Stimulated activated CD8-positive, alpha-beta memory T cell treated with anti-CD3 and anti-CD28 coated beads, Interleukin-12 subunit alpha, Interleukin-12 subunit beta, amount 100 ng/mL, for 24 hours (primary cell): ENCODE data around the gene GALNT17.
"Not testable (repeated sequence)": the region's sequence is repeated elsewhere in the genome, so short reads cannot be mapped to it uniquely, and the experiment has no call there.

Experiments
- DNase-seq: peaks from one replicate; pipeline ENCODE4 v3.0.0-alpha.2; 2020; ENCODE audit errors: extremely low read depth

The GALNT17 gene

DNA sequence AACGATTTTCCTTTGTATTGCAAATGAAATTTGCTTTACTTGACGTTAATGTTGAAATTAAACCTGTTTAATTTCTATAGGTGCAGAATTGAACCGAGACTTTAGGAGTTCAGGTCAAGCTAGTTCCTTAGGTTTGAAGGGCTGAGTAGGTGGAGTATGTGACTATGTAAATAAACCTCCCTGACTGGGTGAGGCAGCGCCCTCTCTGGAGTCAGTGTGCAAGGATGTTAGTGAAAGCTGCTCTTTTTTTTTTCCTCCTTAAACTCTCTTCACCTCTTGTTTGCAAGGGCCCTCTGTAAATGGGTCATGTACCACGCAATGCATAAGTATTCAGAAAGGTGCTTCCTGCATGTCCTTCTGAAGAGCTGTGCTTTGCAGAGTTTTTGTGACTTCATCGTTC is 33.8 kb downstream of the GALNT17 start:
- no peak for DNase-seq

DNA sequence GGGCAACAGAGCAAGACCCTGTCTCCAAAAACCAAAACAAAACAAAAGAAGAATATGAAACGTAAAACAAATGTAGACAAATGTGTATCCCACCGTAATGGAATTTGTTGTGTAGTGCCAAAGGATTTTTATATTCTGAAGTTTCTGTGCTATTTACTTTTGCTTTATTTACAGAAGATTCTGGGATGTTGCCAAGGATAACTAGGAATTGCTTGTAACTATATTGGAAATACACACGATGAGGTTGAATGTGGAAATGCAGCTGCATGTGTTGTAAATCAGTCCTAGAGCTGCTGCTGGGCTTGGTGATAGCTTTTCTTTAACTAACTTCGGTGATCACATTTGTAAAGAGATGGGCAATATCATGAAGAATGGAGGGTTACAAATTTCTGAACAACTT is 39.5 kb downstream of the GALNT17 start:
- no peak for DNase-seq

DNA sequence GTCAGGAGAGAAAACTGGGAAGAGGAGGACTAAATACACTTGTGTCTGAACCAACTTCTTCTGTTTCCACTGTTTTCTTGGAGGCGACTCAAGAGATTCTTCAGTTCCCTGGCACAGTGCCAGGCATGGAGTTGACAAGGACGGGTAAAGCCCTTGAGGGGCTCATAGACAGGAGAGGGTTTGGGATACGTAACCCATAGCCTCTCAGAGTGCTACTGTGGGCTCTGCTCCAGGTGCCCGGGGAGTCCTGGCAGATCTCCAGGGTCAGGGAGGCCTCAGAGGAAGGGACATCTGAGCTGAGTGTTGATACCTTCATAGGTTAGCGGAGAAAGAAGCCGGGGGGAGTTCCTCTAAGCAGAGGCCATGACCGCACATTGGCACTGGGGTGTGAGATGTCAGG is 42.0 kb downstream of the GALNT17 start:
- DNase-seq = no peak

DNA sequence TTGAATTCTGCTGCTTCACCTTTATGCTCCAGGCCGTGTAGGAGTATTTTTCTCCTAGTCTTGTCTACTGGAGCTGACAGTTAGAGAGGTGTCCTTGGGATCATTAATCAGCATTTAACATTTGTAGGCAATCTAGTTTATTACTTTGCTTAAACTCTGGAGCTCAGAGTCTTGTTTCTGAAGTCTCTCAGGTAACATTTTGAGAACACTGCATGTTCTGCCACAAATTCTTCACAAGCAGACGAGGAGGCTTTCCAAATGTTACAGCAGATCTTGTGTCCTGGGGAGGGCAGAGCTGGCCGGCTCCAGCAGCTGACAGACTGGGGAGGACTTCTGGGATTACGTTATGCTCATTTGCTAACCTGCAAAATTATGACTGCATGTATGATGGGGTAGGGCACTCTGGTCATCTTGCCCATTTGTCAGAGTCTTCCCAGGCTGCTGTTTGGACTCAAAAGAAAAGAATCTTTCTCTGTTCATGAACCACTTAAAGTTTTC is 50.5 kb downstream of the GALNT17 start:
- DNase-seq = no peak

DNA sequence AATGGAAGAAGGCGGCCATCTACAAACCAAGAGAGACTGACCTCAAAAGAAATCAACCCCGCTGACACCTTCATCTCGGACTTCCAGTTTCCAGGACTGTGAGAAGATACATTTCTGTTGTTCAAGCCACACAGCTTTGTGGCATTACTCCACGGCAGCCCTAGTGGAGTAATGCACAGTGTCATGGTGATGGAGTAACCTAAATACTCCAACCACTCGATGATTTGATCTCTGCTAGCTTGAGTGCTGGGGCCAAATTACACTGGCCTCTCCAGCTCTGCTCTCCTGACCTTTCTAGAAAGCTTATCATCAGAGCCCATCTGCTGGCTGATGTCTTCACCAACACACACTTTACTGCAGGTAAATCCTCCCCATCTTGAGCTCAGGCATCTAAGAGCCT is 52.2 kb downstream of the GALNT17 start:
- DNase-seq = no peak

DNA sequence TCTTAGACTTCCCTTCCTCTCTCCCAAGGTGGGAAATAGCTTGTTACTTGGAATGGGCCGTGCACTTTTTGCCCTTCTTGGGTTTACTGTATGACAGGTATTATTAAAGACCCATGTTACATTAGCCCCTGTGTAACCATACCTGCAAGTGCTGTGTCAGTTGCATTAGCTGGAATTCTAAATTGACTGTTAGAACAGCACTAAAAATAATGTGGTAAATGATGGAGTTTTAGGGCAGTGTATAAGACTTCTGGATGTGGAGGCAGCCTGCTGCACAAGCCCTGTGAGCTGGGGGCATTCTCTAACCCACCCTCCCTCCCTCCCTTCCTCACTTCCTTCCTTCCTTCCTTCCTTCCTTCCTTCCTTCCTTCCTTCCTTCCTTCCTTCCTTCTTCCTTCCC is 52.7 kb downstream of the GALNT17 start:
- DNase-seq = no peak

DNA sequence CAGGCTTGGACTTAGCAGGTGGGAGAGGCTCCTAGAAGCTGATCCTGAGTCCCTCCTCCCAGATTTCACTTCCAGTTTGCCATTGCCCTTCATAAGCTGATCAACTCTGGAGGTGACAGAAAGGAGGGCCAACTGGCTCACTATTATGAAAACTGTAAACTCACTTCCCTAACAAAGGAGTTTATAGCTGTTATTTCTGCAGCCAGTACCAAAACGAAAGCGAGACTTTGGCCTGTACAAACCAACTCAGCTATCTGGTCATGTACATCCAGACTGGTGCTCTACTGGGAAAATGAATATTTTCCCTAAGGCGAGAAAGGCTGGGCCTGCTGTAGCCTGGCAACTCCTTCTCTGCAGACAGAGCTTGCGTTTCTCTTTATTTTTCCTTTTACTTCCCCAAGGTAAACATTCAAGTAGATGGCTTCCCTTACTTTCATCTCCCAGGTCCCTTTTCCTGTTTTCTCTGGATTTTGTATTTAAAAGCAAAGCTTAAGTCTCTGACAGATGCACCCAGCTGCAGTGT is 54.7 kb downstream of the GALNT17 start:
- no peak for DNase-seq

DNA sequence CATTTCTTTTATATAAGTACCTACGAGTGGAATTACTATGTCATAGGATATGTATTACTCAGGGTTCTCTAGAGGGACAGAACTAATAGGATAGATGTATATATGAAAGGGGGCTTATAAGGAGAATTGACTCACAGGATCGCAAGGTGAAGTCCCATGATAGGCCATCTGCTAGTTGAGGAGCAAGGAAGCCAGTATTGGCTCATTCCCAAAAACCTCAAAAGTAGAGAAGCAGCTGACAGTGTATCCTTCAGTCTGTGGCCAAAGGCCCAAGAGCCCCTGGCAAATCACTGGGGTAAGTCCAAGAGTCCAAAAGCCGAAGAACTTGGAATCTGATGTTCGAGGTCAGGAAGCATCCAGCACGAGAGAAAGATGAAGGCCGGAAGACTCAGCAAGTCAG is 59.8 kb downstream of the GALNT17 start:
- DNase-seq = no peak

DNA sequence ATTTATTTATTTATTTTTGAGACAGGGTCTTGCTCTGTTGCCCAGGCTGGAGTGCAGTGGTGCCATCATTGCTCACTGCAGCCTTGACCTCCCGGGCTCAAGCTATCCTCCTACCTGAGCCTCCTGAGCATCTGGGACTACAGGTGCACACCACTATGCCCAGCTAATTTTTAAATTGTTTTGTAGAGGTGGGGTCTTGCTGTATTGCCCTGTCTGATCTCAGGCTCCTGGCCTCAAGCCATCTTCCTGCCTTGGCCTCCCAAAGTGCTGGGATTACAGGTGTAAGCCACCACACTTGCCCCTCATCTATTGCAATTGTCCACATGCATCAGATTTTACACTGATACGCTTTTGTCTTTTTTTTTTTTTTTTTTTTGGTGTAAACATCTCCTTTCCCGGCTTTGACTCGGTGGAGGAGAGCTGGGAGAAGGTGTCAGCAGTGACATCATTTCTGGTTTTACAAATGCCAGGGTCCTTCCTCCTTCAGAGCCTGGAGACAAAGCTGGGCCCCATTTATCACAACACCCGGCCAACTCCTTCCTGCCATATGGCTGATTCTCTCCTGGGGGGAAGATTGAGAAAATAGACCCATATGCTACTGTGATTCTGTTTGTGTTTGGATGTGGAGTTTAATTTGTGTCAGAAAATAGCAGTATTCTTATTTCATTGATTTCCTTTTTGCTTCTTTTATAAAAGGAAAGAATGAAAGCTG is 61.3 kb downstream of the GALNT17 start:
- DNase-seq = no peak

DNA sequence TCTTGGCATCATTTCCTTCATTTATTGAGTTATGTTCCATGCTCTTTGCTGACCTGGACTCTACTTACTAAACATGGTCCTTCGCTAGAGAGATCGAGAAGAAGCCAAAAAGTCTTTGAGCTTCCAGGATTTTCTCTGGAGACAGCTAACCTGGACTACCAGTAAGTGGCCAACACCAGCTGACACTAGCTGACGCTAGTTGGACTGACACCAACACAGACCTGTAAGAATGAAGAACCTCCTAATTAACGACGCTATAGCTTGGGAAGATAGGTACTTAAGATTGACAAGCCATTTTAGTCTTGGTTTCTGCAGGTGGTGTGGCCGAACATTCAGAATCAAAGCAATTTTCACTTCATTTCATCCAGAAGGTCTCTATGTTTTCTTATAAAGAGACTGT is 66.4 kb downstream of the GALNT17 start:
- DNase-seq = no peak

DNA sequence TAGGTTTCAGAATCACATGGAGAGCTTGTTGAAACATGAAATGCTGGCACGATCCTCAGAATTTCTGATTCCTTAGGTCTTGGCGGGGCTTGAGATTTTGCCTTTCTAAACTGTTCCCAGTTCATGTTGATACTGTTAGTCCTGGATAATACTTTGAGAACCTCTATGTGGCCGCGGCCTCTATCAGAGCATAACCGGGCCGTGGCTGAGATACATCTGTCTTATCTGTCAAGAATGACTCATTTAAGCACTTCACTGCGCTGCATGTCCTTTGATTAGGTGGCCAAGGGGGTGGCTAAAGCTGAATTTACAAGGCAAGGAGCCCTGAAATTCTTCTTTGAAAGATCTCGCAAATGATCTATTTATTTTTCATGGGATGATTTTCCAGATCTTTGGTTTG is 66.9 kb downstream of the GALNT17 start:
- DNase-seq = no peak

DNA sequence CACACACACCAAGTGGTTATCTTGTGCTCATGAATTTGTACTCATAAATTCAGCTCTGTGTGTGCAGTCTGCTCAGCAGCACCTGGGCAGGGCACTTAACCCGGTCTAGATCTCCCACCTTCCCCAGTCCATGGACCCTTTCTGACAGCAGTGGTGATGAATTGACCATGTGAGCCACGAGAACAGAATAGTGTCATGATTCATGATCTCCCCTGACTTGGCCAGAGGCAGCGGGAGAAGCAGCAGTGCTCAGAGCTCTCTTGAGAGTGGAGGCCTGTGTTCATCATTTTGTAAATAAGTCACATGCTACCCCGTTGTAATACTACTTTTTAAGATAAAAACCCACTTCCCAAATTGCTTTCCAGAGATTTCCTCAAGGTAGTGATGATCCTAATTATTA is 74.2 kb downstream of the GALNT17 start:
- DNase-seq = no peak

DNA sequence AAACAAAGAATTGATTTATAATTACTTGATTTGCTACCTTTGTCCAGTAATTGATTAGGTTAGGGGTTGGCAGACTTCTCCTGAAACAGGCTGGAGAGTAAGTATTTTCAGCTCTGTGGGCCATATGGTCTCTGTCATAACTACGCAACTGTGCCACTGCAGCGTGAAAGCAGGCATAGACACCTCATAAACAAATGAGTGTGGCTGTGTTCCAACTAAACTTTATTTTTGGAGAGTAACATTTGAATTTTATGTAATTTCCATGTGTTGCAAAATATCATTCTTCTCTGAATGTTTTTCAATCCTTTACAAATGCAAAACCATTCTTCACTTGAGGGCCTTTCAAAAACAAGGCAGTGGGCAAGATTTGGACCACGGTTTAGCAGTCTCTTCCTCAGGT is 76.9 kb downstream of the GALNT17 start:
- no peak for DNase-seq

DNA sequence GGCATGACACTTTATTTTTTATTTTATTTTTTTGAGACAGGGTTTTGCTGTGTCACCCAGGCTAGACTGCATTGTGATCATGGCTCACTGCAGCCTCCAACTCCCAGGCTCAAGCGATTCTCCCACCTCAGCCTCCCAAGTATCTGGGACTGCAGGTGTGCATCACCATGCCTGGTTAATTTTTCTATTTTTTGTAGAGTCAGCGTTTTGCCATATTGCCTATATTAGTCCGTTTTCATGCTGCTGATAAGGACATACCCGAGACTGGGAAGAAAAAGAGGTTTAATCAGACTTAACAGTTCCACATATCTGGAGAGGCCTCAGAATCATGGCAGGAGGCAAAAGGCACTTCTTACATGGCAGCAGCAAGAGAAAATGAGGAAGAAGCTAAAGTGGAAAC is 77.5 kb downstream of the GALNT17 start:
- not testable (repeated sequence) for DNase-seq

DNA sequence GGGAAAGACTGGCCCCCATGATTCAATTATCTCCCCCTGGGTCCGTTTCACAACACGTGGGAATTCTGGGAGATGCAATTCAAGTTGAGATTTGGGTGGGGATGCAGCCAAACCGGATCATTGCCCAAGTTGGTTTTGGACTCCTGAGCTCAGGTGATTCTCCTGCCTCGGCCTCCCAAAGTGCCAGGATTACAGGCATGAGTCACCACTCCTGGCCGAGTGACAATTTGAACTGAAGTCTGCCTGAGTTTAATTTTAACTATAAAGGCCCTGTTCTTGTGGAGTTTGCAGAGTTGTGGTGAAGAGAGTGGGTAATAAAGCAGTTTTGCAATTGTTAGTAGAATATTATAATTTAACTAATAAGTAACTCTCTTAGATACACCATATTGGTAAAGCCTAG is 78.3 kb downstream of the GALNT17 start:
- DNase-seq = no peak

DNA sequence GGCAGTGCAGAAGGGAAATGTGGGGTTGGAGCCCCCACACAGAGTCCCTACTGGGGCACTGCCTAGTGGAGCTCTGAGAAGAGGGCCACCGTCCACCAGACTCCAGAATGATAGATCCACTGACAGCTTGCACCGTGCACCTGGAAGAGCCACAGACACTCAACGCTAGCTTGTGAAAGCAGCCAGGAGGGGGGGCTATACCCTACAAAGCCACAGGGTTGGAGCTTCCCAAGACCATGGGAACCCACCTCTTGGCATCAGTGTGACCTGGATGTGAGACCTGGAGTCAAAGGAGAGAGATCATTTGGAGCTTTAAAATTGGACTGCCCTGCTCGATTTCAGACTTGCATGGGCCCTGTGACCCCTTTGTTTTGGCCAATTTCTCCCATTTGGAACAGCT is 80.5 kb downstream of the GALNT17 start:
- DNase-seq = not testable (repeated sequence)

DNA sequence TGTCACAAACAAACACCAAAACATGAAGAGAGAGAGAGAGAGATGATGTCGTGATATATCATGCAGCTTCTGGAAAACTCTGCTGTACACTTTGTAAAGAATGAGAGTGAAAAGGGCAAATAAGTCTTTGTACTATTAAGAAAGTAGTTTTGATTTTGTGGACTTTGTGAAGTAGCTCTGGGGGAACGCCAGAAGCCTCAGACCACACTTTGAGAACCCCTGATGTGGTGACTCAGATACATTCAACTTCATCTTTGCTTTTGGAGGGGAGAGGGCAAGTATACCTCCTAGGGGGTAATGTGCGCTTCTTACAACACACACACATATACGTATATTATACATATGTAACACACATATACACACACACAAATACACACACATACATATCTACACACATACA is 84.3 kb downstream of the GALNT17 start:
- no peak for DNase-seq

DNA sequence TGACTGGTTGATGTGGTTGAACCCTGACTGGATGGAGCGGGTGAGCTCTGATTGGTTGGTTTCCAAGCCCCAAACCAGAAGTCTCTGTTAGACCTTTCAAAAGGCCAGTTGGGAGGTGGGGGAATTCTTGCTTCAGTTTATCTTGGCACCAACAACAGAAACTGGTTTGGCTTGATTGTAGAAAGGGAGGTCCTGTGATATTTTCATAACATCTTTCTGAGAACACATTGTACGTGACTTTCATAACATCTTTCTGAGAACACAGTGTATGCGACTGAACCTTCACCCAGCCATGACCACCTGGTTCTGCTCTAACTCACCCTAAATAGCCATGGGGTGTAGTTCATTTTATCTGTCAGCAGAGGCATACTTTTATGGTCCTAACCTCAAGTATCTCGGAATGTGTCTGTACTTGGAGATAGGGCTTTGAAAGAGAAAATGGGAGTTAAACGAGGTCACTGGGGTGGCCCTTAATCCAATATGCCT is 88.3 kb downstream of the GALNT17 start:
- no peak for DNase-seq

DNA sequence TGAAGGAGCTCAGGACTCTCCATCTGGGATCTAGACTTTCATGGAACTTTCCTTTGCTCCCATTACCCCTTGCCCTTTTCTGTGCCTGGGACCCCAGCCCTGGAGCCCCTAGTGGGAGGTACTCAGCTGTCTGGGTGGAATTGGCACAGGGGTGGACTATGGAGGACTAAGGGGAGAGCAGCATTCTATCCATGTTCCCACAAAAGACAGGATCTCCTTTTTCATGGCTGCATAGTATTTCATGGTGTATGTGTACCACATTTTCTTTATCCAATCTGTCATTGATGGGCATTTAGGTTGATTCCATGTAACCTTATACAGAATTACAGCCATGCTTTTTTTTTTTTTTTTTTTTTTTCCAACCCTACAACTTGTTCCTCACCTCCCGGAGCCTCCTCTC is 89.1 kb downstream of the GALNT17 start:
- DNase-seq = no peak

DNA sequence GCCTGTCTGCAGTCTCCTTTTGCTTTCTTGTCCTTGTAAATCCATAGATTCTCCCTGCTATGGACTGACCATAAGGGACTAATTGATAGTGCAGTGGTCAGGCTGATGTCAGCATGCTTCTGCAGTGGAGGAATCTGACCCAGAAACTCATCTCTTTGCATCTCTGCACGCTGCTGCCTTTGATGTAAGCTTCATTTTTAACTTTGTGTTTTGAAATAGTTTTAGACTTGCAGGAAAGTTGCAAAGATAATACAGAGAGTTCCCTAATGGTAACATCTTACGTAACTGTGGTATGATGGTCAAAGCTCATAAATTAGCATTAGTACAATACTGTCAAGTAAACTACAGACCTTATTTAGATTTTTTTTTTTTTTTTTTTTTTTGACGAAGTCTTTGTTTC is 89.6 kb downstream of the GALNT17 start:
- no peak for DNase-seq

DNA sequence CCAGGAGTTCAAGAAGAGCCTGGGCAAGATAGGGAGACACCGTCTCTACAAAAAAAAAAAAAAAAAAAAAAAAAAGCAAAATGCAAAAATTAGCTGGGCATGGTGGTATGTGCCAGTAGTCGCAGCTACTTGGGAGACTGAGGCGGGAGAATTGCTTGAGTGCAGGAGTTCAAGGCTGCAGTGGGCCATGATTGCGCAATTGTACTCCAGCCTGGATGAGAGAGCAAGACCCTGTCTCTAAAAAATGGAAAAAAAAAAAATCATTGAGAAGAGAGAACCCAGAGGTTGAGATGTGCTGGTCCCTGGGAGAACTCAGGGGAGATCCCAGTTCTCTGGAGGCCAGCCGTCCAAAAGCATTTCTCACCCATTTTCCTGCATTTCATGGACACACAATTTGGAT is 95.2 kb downstream of the GALNT17 start:
- DNase-seq = no peak

DNA sequence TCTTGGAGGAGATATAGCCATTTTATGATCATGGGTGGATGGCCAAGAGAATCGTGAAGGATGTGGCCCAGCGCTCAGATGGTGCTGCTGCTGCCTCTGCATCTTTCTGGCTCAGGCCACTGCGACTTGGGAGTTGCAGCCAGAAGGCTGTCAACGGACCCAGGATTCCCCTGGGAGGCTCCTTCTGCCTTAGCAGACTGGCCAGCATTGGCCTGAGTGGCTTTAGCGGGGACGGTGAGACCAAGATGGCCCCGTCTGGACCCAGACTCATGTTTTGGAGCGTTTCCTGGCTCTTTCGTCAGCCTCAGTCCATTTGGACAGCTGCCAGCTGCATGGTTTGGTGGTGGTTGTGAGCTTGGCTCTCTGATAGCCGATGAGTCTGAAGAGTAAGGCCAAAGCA is 97.2 kb downstream of the GALNT17 start:
- DNase-seq = no peak

DNA sequence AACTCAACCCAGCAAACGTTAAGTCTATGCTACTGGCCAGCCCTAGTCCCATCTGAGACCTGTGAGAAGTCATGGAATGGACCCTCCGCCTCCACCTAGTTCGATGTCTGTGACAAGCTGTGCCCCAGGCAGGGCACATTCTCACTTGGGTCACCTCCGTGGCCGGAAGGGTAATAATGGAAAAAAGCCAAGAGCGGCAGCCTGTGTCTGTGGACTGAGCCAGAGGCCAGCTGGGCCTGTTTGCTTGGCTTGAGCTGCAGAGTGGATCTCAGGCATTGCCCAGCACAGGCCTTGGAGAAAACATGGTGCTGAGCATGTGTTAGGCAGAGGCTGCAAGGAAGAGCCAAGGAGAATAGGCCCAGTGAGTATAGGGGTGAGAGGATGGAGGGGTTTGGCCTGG is 97.8 kb downstream of the GALNT17 start:
- DNase-seq = no peak

DNA sequence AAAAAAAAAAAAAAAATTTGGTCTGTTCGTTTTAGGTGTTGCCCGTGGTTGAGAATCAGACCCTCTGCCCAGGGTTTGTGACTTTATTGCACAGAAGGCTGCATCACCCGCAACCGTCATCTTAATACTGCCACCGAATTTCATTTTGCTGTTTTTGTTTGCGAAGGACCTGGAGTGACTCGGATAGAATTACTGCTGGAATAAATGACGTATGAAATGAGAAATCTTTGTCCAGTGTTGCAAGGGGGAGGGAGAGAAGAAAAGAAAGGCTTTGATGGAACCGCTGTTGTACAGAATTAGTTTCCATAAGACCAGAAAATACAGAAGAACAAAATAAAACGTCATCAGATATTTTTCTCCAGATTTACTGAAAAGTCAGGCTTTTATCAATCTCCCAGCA is 103.3 kb downstream of the GALNT17 start:
- no peak for DNase-seq
